ENCODE measurements around the gene NPEPL1. TPM values are rescaled to one million over a fixed set of nuclear protein-coding genes. Genes with fewer than 3 reads are reported as not detected.
"Not testable (repeated sequence)": the region's sequence is repeated elsewhere in the genome, so short reads cannot be mapped to it uniquely, and the experiment has no call there.

Gene NPEPL1
- 8.3 TPM for polyA plus RNA-seq (2012; ENCODE audit: insufficient read depth, insufficient read length)

GRCh38 chr20:58692579-58693225, at the start of gene NPEPL1:
NPEPL1 (plus strand) TSS chr20:58692800; CDS start chr20:58692901, 101 bp downstream.
- DNase-seq (ENCODE audit: low read depth, low spot score) = no peak
- peak within 1 kb of the TSS; percentile 25 for H3K4me3 ChIP-seq (ENCODE audit: low read length)

GRCh38 chr20:58642896-58643295, 49.7 kb upstream of the NPEPL1 start:
- not testable (repeated sequence) for DNase-seq (ENCODE audit: low read depth, low spot score); H3K4me3 ChIP-seq (ENCODE audit: low read length)

DNA sequence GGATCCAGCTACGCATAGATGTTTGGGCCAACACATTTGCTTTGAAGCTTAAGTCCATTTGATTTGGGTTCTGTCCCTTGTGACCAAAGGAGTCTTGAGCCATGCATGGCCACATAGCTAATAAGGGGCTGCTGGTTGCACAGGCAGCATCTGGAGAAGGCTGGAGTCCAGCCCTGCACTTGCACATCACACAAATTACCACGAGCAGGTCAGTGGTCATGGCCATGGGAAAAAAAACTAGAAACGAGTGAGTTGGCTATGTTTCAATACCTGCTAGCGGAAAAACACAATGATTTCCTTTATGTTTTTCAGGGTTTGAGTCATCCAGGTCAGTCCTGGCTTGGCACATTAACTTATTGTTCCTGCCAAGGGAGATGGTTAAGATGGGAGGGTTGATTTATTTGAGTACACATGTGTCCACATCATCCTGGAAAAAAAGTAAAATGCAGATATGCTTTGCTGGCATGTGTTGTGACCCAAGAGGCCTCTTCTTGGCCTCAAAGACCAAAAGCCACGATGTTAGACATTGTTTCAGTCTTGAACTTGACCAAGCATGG, 47.1 kb upstream of the NPEPL1 start:
- no peak for DNase-seq (ENCODE audit: low read depth, low spot score)
- H3K4me3 ChIP-seq (ENCODE audit: low read length) = no peak overlapping the region

GRCh38 chr20:58646257-58646656, 46.3 kb upstream of the NPEPL1 start:
- H3K4me3 ChIP-seq (ENCODE audit: low read length) = no peak overlapping the region
- DNase-seq (ENCODE audit: low read depth, low spot score) = no peak

- no peak overlapping the region for H3K4me3 ChIP-seq (ENCODE audit: low read length)
- no peak for DNase-seq (ENCODE audit: low read depth, low spot score)
Measured at GRCh38 chr20:58646703-58647102, 45.9 kb upstream of the NPEPL1 start.

DNA sequence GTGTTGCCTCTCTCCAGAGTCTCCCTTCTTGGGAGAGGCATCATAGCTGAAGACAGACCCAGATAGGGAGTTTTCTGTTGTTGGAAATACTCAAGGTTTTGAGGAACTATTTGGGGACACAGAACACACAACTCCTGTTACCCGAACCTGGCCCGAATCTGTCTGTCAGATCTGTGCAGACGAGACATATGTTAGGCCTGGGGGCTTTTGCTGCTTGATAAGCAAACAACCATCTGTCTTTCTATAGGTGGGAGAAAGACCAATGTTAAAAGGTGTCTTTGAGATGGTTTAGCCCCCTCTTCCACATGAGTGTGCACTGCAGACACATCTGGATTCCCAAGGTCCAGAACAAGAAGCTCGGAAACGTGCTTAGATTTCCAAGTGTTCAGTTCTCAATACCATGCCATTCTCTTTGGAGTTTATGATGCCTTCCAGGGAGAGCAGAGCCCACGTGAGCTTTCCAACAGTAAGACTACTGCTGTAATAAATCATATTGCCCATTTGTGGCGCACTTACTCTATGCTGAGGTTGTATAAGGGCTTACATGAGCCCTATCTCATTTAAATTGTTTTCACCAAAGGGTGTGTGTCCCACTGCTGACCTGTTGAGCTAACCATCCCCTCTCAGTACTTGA, 45.3 kb upstream of the NPEPL1 start:
- no peak overlapping the region for H3K4me3 ChIP-seq (ENCODE audit: low read length)
- DNase-seq (ENCODE audit: low read depth, low spot score) = no peak

- no peak overlapping the region for H3K4me3 ChIP-seq (ENCODE audit: low read length)
- no peak for DNase-seq (ENCODE audit: low read depth, low spot score)
Measured at GRCh38 chr20:58647796-58648501, 44.7 kb upstream of the NPEPL1 start.

- not testable (repeated sequence) for H3K4me3 ChIP-seq (ENCODE audit: low read length)
Measured at GRCh38 chr20:58648502-58648825, 44.1 kb upstream of the NPEPL1 start.

GRCh38 chr20:58649288-58650180, 43.1 kb upstream of the NPEPL1 start:
- H3K4me3 ChIP-seq (ENCODE audit: low read length) = no peak overlapping the region
- no peak for DNase-seq (ENCODE audit: low read depth, low spot score)

More at GRCh38 chr20:58648502-58648825, 44.1 kb upstream of the NPEPL1 start:
- not testable (repeated sequence) for DNase-seq (ENCODE audit: low read depth, low spot score)

DNA sequence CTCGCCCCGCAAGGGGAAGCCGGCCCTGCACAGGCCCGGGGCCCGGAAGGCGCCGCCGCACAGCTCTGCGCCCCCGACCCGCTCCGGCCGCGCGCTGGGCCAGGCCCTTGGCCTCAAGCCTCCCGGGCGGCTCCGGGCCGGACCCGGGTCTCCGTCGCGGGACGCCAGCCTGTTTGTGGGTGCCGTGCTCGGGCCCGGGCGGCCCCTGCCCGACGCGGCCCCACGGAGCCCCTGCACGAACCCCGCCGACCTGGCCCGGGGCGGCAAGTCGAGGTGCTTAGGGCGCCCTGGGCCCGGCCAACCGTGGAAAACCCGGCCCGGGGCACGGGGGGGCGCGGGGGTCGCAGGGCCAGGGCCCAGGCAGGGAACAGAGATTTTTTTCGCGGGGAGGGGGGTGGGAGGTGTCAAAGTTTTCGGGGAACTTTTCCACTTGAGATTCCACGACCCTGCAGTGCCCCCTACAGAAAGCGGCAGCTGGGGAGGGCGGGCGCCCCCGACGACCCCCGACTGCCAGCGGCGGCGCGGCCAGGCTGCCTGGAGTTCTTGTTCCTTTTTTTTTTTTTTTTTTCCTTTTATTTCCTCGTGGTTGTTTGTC, 42.3 kb upstream of the NPEPL1 start:
- H3K4me3 ChIP-seq (ENCODE audit: low read length) = peak overlapping the region; percentile 98
- DNase-seq (ENCODE audit: low read depth, low spot score) = no peak

DNA sequence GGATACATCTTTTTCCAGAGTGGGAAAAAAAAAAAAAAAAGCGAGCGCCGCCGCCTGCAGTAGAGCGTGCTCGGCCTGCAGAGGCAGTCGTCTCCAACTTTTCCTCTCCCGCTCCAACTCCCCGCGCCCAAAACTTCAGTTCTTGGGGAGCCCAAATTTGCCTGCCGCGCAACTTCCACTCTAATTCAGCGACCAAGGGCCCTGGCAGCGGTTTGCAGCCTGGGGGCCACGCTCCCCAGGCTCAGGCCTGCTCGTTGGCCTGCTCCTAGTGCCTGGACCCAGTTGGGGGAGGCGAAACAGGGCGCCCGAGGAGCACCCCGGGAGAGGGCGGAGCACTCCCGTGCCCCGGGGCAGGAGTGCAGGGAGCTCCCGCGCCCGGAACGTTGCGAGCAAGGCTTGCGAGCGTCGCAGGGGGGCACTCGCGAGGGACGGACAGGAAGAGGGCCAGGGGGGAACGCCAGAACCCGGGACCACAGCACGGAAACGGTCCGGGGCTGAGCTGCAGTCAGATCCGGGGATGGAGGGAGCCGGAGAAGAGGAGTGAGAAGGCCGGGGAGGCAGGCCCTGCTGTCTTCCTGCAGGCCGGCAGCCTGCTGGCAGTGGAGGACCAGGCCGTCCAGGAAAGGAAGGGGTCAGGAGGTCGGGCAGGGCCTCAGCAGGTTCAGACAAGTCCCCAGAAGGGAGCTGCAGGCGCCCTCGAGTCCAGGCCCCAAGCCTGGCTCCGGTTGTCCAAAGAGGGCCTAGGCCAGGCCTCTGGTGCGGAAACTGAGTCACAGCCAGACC, 41.6 kb upstream of the NPEPL1 start, which contains the start of gene STX16:
Gene STX16, plus strand, starts transcription at position 508 of the 783 bp plus-strand sequence. CDS start 724 bp downstream, outside the sequence.
- DNase-seq (ENCODE audit: low read depth, low spot score) = peak; percentile 91
- H3K4me3 ChIP-seq (ENCODE audit: low read length) = peak within 1 kb of the TSS; percentile 98

GRCh38 chr20:58651559-58651945, 41.0 kb upstream of the NPEPL1 start:
- no peak for DNase-seq (ENCODE audit: low read depth, low spot score)
- peak overlapping the region; percentile 98 for H3K4me3 ChIP-seq (ENCODE audit: low read length)

GRCh38 chr20:58651946-58652605, 40.5 kb upstream of the NPEPL1 start:
- peak overlapping the region; percentile 98 for H3K4me3 ChIP-seq (ENCODE audit: low read length)
- peak; percentile 88 for DNase-seq (ENCODE audit: low read depth, low spot score)

GRCh38 chr20:58652606-58653294, 39.9 kb upstream of the NPEPL1 start:
- no peak for DNase-seq (ENCODE audit: low read depth, low spot score)
- peak overlapping the region; percentile 98 for H3K4me3 ChIP-seq (ENCODE audit: low read length)

DNA sequence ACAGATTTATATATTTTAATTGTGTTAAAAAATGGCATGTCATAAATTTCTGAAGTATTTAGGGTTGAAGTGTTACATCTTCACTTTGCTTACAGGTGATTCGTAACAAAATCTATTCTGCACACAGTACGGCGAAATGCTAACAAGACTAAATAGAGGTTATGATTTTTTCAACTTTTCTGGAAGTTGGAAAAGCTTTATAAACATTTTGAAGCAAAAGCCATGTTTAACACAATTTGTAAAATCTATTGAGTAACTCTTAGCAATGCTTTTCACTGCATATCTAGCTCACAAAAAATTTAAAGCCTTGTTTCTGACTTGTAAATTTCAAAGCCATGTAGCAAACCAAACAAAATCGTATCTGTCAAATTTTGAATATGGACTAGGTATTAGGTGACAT, 38.3 kb upstream of the NPEPL1 start:
- DNase-seq (ENCODE audit: low read depth, low spot score) = no peak
- no peak overlapping the region for H3K4me3 ChIP-seq (ENCODE audit: low read length)

- H3K4me3 ChIP-seq (ENCODE audit: low read length) = no peak overlapping the region
Measured at GRCh38 chr20:58655328-58656107, 37.1 kb upstream of the NPEPL1 start.

More at GRCh38 chr20:58655328-58656107, 37.1 kb upstream of the NPEPL1 start:
- no peak for DNase-seq (ENCODE audit: low read depth, low spot score)
